HS-27A (cell line): Measurements from ENCODE around the gene SOD1.
"Not testable (repeated sequence)": the region's sequence is repeated elsewhere in the genome, so short reads cannot be mapped to it uniquely, and the experiment has no call there.

Experiments
- DNase-seq: peaks from one replicate; pipeline ENCODE4 v3.0.0-alpha.2; 2012; ENCODE audit warnings: low read depth, missing footprints

Gene SOD1

GRCh38 chr21:31659536-31660258 lies at the start of gene SOD1:
Gene SOD1, plus strand, starts transcription at chr21:31659693. Its CDS starts 77 bp downstream, at chr21:31659770.
- peak; percentile 81 for DNase-seq

GRCh38 chr21:31611445-31611844 lies 48.0 kb upstream of the SOD1 start:
- no peak for DNase-seq

GRCh38 chr21:31612894-31613785 lies 46.4 kb upstream of the SOD1 start:
- no peak for DNase-seq

GRCh38 chr21:31614705-31615104 lies 44.8 kb upstream of the SOD1 start:
- DNase-seq: no peak

- DNase-seq: no peak
Measured at GRCh38 chr21:31616216-31616615, 43.3 kb upstream of the SOD1 start.

- no peak for DNase-seq
Measured at GRCh38 chr21:31618696-31619430, 40.6 kb upstream of the SOD1 start.

- no peak for DNase-seq
Measured at GRCh38 chr21:31622397-31622796, 37.1 kb upstream of the SOD1 start.

- no peak for DNase-seq
Measured at GRCh38 chr21:31623664-31624063, 35.8 kb upstream of the SOD1 start.

GRCh38 chr21:31624181-31624580 lies 35.3 kb upstream of the SOD1 start:
- no peak for DNase-seq

GRCh38 chr21:31624961-31625491 lies 34.5 kb upstream of the SOD1 start:
- no peak for DNase-seq

- peak; percentile 89 for DNase-seq
Measured at GRCh38 chr21:31629972-31630711, 29.4 kb upstream of the SOD1 start.

- DNase-seq: not testable (repeated sequence)
Measured at GRCh38 chr21:31631881-31632280, 27.6 kb upstream of the SOD1 start.

GRCh38 chr21:31634993-31635392 lies 24.5 kb upstream of the SOD1 start:
- DNase-seq: no peak

- no peak for DNase-seq
Measured at GRCh38 chr21:31636874-31637273, 22.6 kb upstream of the SOD1 start.

- no peak for DNase-seq
Measured at GRCh38 chr21:31641416-31641922, 18.0 kb upstream of the SOD1 start.

GRCh38 chr21:31644643-31645042 lies 14.8 kb upstream of the SOD1 start:
- no peak for DNase-seq

GRCh38 chr21:31647650-31648049 lies 11.8 kb upstream of the SOD1 start:
- DNase-seq: no peak

GRCh38 chr21:31650930-31651329 lies 8.6 kb upstream of the SOD1 start:
- no peak for DNase-seq

- not testable (repeated sequence) for DNase-seq
Measured at GRCh38 chr21:31651491-31651890, 8.0 kb upstream of the SOD1 start.

GRCh38 chr21:31654340-31654739 lies 5.2 kb upstream of the SOD1 start:
- DNase-seq: no peak
